SIG-M5 treated with dmso at 0.1 percent for 504 hours (cell line): ENCODE measurements around the gene UQCC2.
A peak's percentile ranks its signal among the peaks of the same experiment; 100 is the strongest.

Source experiments
- DNase-seq: peaks from one replicate; lab custom pipeline; 2025; ENCODE audit not compliant: unreplicated experiment; lab: John Stamatoyannopoulos, UW

The UQCC2 gene

GRCh38 chr6:33658982-33659689 lies 52.4 kb downstream of the UQCC2 start:
- no peak for DNase-seq

- DNase-seq, result no peak
Measured at GRCh38 chr6:33656844-33657243, 54.7 kb downstream of the UQCC2 start.

- peak; percentile 1 for DNase-seq
Measured at GRCh38 chr6:33654831-33655554, 56.5 kb downstream of the UQCC2 start.

- DNase-seq, result no peak
Measured at GRCh38 chr6:33652002-33652401, 59.5 kb downstream of the UQCC2 start.

GRCh38 chr6:33651403-33651802 lies 60.1 kb downstream of the UQCC2 start:
- DNase-seq, result no peak
